GM23338 (cell line): ENCODE data around the gene TEKTIP1. TPM values are rescaled to one million over a fixed set of nuclear protein-coding genes. Genes with fewer than 3 reads are reported as not detected.

ENCODE experiments used
- ATAC-seq: fragments of 200-7000 bp; cut with Tn5 transposase; 3 replicates; pipeline ENCODE4 v1.9.1; 2020
- DNase-seq: peaks from one replicate; pipeline ENCODE4 v3.0.0-alpha.2; 2015; ENCODE audit warnings: low spot score
- H2AFZ ChIP-seq: fragments of 200-600 bp; sonication (generic); 2 replicates; pipeline ENCODE4 v1.8.0; 2016; ENCODE audit warnings: antibody characterized with exemption, mild to moderate bottlenecking, moderate library complexity
- H3F3A ChIP-seq: fragments of 200-600 bp; sonication (generic); replicated peaks from 2 replicates; pipeline ENCODE4 v1.8.0; 2017; ENCODE audit warnings: antibody characterized with exemption, mixed run types, low read depth
- H3K27ac ChIP-seq: fragments of 200-600 bp; sonication (generic); 2 replicates; pipeline ENCODE4 v1.6.1; 2016; ENCODE audit warnings: low read depth
- H3K27me3 ChIP-seq: fragments of 200-600 bp; sonication (generic); 2 replicates; pipeline ENCODE4 v1.8.0; 2016; ENCODE audit warnings: mild to moderate bottlenecking, mixed run types, moderate library complexity; ENCODE audit not compliant: insufficient read depth
- H3K36me3 ChIP-seq: fragments of 200-600 bp; sonication (generic); 2 replicates; pipeline ENCODE4 v1.8.0; 2016; ENCODE audit warnings: mild to moderate bottlenecking; ENCODE audit not compliant: insufficient read depth
- H3K4me1 ChIP-seq: fragments of 200-600 bp; sonication (generic); 2 replicates; pipeline ENCODE4 v1.8.0; 2016; ENCODE audit warnings: mild to moderate bottlenecking, moderate library complexity; ENCODE audit not compliant: insufficient read depth
- H3K4me2 ChIP-seq: fragments of 200-600 bp; sonication (generic); 2 replicates; pipeline ENCODE4 v1.7.1; 2017; ENCODE audit warnings: mixed run types
- H3K4me3 ChIP-seq: fragments of 200-600 bp; sonication (generic); 2 replicates; pipeline ENCODE4 v1.6.1; 2016; ENCODE audit warnings: mixed run types
- H3K79me2 ChIP-seq: fragments of 200-600 bp; sonication (generic); replicated peaks from 2 replicates; pipeline ENCODE4 v1.8.0; 2017; ENCODE audit warnings: mild to moderate bottlenecking; ENCODE audit not compliant: insufficient read depth
- H3K9me2 ChIP-seq: fragments of 200-600 bp; sonication (generic); 2 replicates; pipeline ENCODE4 v1.8.0; 2017; ENCODE audit not compliant: insufficient read depth
- H4K20me1 ChIP-seq: fragments of 200-600 bp; sonication (generic); replicated peaks from 2 replicates; pipeline ENCODE4 v1.8.0; 2017; ENCODE audit warnings: mild to moderate bottlenecking; ENCODE audit not compliant: insufficient read depth
- H3K27ac Mint-ChIP-seq: 2 replicates; pipeline ENCODE4 v1.8.0; 2020; ENCODE audit warnings: inconsistent platforms, mild to moderate bottlenecking, moderate library complexity, mixed read lengths
- H3K27me3 Mint-ChIP-seq: 3 replicates; pipeline ENCODE4 v1.8.0; 2022; ENCODE audit warnings: low read depth, mild to moderate bottlenecking, moderate library complexity, mixed read lengths, inconsistent platforms; ENCODE audit not compliant: insufficient read depth, poor library complexity
- H3K36me3 Mint-ChIP-seq: 3 replicates; pipeline ENCODE4 v1.8.0; 2021; ENCODE audit warnings: low read depth, mild to moderate bottlenecking, inconsistent platforms, moderate library complexity, mixed read lengths
- H3K4me1 Mint-ChIP-seq: 3 replicates; pipeline ENCODE4 v1.8.0; 2020; ENCODE audit warnings: mild to moderate bottlenecking, inconsistent platforms, mixed read lengths
- H3K4me3 Mint-ChIP-seq: 3 replicates; pipeline ENCODE4 v1.8.0; 2021; ENCODE audit warnings: moderate library complexity, mild to moderate bottlenecking, inconsistent platforms, mixed read lengths
- H3K9me3 Mint-ChIP-seq: 3 replicates; pipeline ENCODE4 v1.8.0; 2020; ENCODE audit warnings: moderate library complexity, mild to moderate bottlenecking, inconsistent platforms, mixed read lengths
- CREB1 ChIP-seq: fragments of 250-450 bp; sonication (Bioruptor Pico); IDR thresholded peaks from 2 replicates; pipeline ENCODE4 v1.5.0; 2020; ENCODE audit warnings: low read depth, mild to moderate bottlenecking, moderate library complexity
- CTCF ChIP-seq, 2 experiments: fragments of 200-600 bp in 1 of 2; sonication (generic) in 1 of 2; conservative IDR thresholded peaks; 2 replicates each; pipeline versions ENCODE4 v1.5.1 to v1.6.1; 2016 to 2017; ENCODE audit warnings: antibody characterized with exemption in 2 of 2, low read depth in 2 of 2, mild to moderate bottlenecking in 2 of 2, moderate library complexity in 1 of 2
- ETS1 ChIP-seq: IDR thresholded peaks from 2 replicates; pipeline ENCODE4 v1.6.1; 2016; ENCODE audit warnings: antibody characterized with exemption
- EZH2 ChIP-seq: fragments of 200-600 bp; sonication (generic); IDR thresholded peaks from one replicate; pipeline ENCODE4 v1.8.0; 2017; ENCODE audit warnings: antibody characterized with exemption, mild to moderate bottlenecking, low read depth; ENCODE audit not compliant: unreplicated experiment
- EZH2phosphoT487 ChIP-seq: fragments of 200-600 bp; sonication (generic); IDR thresholded peaks from one replicate; pipeline ENCODE4 v1.8.1; 2018; ENCODE audit warnings: antibody characterized with exemption; ENCODE audit not compliant: unreplicated experiment
- JUNB ChIP-seq: IDR thresholded peaks from one replicate; pipeline ENCODE4 v1.6.1; 2016; ENCODE audit warnings: antibody characterized with exemption; ENCODE audit not compliant: unreplicated experiment
- NANOG ChIP-seq: IDR thresholded peaks from 2 replicates; pipeline ENCODE4 v1.6.1; 2016; ENCODE audit warnings: antibody characterized with exemption, borderline replicate concordance
- POLR2AphosphoS5 ChIP-seq: IDR thresholded peaks from 2 replicates; pipeline ENCODE4 v1.6.1; 2016; ENCODE audit warnings: antibody characterized with exemption, low read depth
- REST ChIP-seq: IDR thresholded peaks from one replicate; pipeline ENCODE4 v1.6.1; 2018; ENCODE audit warnings: antibody characterized with exemption; ENCODE audit not compliant: unreplicated experiment
- STAT1 ChIP-seq: IDR thresholded peaks from one replicate; pipeline ENCODE4 v1.6.1; 2016; ENCODE audit warnings: antibody characterized with exemption; ENCODE audit not compliant: unreplicated experiment
- ZNF114 ChIP-seq: fragments of 250-450 bp; sonication (Bioruptor Pico); IDR thresholded peaks from 2 replicates; pipeline ENCODE4 v1.5.0; 2020; ENCODE audit warnings: mild to moderate bottlenecking, moderate library complexity
- ZNF331 ChIP-seq: fragments of 250-450 bp; sonication (Bioruptor Pico); IDR thresholded peaks from 2 replicates; pipeline ENCODE4 v1.5.0; 2020; ENCODE audit warnings: low read depth, mild to moderate bottlenecking, moderate library complexity
- ZNF462 ChIP-seq: fragments of 250-450 bp; sonication (Bioruptor Pico); IDR thresholded peaks from 2 replicates; pipeline ENCODE4 v1.5.0; 2020; ENCODE audit warnings: mild to moderate bottlenecking, moderate library complexity
- polyA plus RNA-seq: library from polyadenylated mRNA; unstranded; fragments of >200 nt; fragmentation: Nextera tagmentation; extraction: Ambion mirVana; gene quantifications from 2 replicates; pipeline ENCODE4 v1.2.1, GENCODE V29; 2016
- total RNA-seq: library from RNA; depleted of rRNA; stranded (reverse); fragments of >200 nt; shearing (Covaris generic); gene quantifications from 2 replicates; pipeline ENCODE4 v1.2.3, GENCODE V29; 2014

The TEKTIP1 gene
- total and polyA plus RNA-seq, 2 experiments from 2014 or later: not detected

GRCh38 chr19:3576696-3577443 lies 37.9 kb downstream of the TEKTIP1 start:
- H3K9me3 Mint-ChIP-seq: no peaks in the 10 kb centered on the region
- ATAC-seq (peak; percentile 15), DNase-seq (peak; percentile 88)
- H3K36me3 ChIP-seq: no peaks in the 10 kb centered on the region
- peak overlapping the region; percentile 83; the same call in 1 of the 2 replicates for H3K27ac ChIP-seq
- peaks cover 12% of the 10 kb centered on the region for H3K4me1 Mint-ChIP-seq
- no peaks in the 10 kb centered on the region for H3K79me2 ChIP-seq
- H3K27me3 Mint-ChIP-seq: peaks cover 40% of the 10 kb centered on the region
- H4K20me1 ChIP-seq: peaks cover 6% of the 10 kb centered on the region; the same call in 1 of the 2 replicates
- H3F3A ChIP-seq: peaks cover 11% of the 10 kb centered on the region
- peak overlapping the region; percentile 71 for H3K4me3 ChIP-seq
- peaks cover 16% of the 10 kb centered on the region for H3K4me1 ChIP-seq
- peak overlapping the region; percentile 69; the same call in 1 of the 2 replicates for H2AFZ ChIP-seq
- TF ChIP-seq ZNF331 (CRISPR knock-in tag) (no peak), REST (no peak), CREB1 (CRISPR knock-in tag) (peak; percentile 17; the same call in 1 of the 2 replicates), CTCF (conservative IDR thresholded peaks at IDR 0.05; ENCODE audit: low read depth in 2 of 2) (peak in 1 of 2 experiments; percentile 37; a peak in 2 of 4 replicates), ZNF114 (CRISPR knock-in tag) (no peak), NANOG (no peak), STAT1 (no peak), ZNF462 (CRISPR knock-in tag) (no peak), JUNB (no peak), ETS1 (no peak), POLR2AphosphoS5 (peak; percentile 67), EZH2phosphoT487 (no peak), EZH2 (no peak)
- H3K4me2 ChIP-seq: peak overlapping the region; percentile 86
- H3K27ac Mint-ChIP-seq: peak overlapping the region; percentile 36; the same call in 1 of the 2 replicates
- peaks cover 9% of the 10 kb centered on the region for H3K36me3 Mint-ChIP-seq
- peaks cover 9% of the 10 kb centered on the region; the same call in 1 of the 2 replicates for H3K27me3 ChIP-seq
- peak overlapping the region; percentile 79 for H3K4me3 Mint-ChIP-seq
- H3K9me2 ChIP-seq: no peaks in the 10 kb centered on the region
